Fibroblast of mammary gland (primary cell): ENCODE data around the gene ZBTB18.

Experiments used
- DNase-seq: peaks from one replicate; pipeline ENCODE4 v3.0.0-alpha.2; 2010; ENCODE audit warnings: low read depth
- H3K4me3 ChIP-seq: 2 replicates; pipeline ENCODE4 v1.5.1; 2011; ENCODE audit warnings: low read depth, mild to moderate bottlenecking, low read length, moderate library complexity; ENCODE audit not compliant: control insufficient read depth
- CTCF ChIP-seq: conservative IDR thresholded peaks from 2 replicates; pipeline ENCODE4 v1.5.1; 2011; ENCODE audit warnings: low read depth, low read length, inconsistent platforms; ENCODE audit not compliant: control insufficient read depth, insufficient read depth

Gene ZBTB18

GRCh38 chr1:244090645-244091044 is 39.6 kb downstream of the ZBTB18 start:
- no peak for TF ChIP-seq CTCF
- DNase-seq, result no peak
- H3K4me3 ChIP-seq, result no peak overlapping the region

- H3K4me3 ChIP-seq, result no peak overlapping the region
- TF ChIP-seq CTCF, result no peak
- DNase-seq, result peak; percentile 62
These were observed 41.3 kb downstream of the ZBTB18 start for GRCh38 chr1:244092293-244092963.

GRCh38 chr1:244092964-244093638 is 42.0 kb downstream of the ZBTB18 start:
- H3K4me3 ChIP-seq, result no peak overlapping the region
- DNase-seq, result no peak
- no peak for TF ChIP-seq CTCF

- H3K4me3 ChIP-seq, result no peak overlapping the region
- TF ChIP-seq CTCF, result no peak
These were observed 43.9 kb downstream of the ZBTB18 start for GRCh38 chr1:244094880-244095528.

GRCh38 chr1:244095529-244095911 is 44.4 kb downstream of the ZBTB18 start:
- TF ChIP-seq CTCF, result no peak
- no peak for DNase-seq

More at GRCh38 chr1:244094880-244095528, 43.9 kb downstream of the ZBTB18 start:
- no peak for DNase-seq

GRCh38 chr1:244096066-244096610 is 45.1 kb downstream of the ZBTB18 start:
- no peak for DNase-seq
- no peak for TF ChIP-seq CTCF

More at GRCh38 chr1:244095529-244095911, 44.4 kb downstream of the ZBTB18 start:
- no peak overlapping the region for H3K4me3 ChIP-seq

More at GRCh38 chr1:244096066-244096610, 45.1 kb downstream of the ZBTB18 start:
- no peak overlapping the region for H3K4me3 ChIP-seq
